Measurements from ENCODE around the gene LAMA2.

DNA sequence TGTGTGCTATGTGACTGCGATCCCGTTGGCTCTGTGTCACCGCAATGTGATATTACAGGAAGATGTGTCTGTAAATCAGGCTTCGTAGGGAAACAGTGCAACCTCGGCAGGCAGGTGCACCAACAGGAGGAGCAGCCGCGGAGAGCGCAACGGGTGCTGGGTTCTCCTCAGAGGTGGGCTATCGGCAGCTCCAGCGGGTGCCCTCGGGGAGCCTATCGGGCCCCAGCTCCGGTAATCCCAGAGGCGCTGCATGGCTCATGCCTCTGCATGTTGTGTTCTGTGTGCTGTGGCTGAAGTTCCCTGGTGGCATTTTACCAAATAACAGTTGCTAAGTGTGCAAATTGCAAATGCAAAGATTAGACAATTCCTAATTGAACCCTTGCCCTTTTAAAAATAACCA, 409.9 kb downstream of the LAMA2 start:
- TF ChIP-seq EZH2phosphoT487 (IDR thresholded peaks at IDR 0.05; ENCODE audit: low read depth), result no peak
- TF ChIP-seq, protein P1, sequence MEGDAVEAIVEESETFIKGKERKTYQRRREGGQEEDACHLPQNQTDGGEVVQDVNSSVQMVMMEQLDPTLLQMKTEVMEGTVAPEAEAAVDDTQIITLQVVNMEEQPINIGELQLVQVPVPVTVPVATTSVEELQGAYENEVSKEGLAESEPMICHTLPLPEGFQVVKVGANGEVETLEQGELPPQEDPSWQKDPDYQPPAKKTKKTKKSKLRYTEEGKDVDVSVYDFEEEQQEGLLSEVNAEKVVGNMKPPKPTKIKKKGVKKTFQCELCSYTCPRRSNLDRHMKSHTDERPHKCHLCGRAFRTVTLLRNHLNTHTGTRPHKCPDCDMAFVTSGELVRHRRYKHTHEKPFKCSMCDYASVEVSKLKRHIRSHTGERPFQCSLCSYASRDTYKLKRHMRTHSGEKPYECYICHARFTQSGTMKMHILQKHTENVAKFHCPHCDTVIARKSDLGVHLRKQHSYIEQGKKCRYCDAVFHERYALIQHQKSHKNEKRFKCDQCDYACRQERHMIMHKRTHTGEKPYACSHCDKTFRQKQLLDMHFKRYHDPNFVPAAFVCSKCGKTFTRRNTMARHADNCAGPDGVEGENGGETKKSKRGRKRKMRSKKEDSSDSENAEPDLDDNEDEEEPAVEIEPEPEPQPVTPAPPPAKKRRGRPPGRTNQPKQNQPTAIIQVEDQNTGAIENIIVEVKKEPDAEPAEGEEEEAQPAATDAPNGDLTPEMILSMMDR (IDR thresholded peaks at IDR 0.05; ENCODE audit: low read depth, low read length), result no peak
